GM23248 (cell line): ENCODE results near the gene TGM3. TPM values are rescaled to one million over a fixed set of nuclear protein-coding genes. Genes with fewer than 3 reads are reported as not detected.
A peak's percentile ranks its signal among the peaks of the same experiment; 100 is the strongest.

Experiments used
- DNase-seq: peaks from one replicate; pipeline ENCODE4 v3.0.0-alpha.2; 2015
- H2AFZ ChIP-seq: fragments of 200-600 bp; sonication (generic); 2 replicates; pipeline ENCODE4 v1.6.1; 2016; ENCODE audit warnings: antibody characterized with exemption
- H3F3A ChIP-seq: fragments of 200-600 bp; sonication (generic); 2 replicates; pipeline ENCODE4 v1.6.1; 2016; ENCODE audit warnings: mild to moderate bottlenecking, antibody characterized with exemption, mixed run types; ENCODE audit not compliant: insufficient read depth
- H3K27ac ChIP-seq: fragments of 200-600 bp; sonication (generic); 2 replicates; pipeline ENCODE4 v1.5.1; 2016; ENCODE audit warnings: mild to moderate bottlenecking
- H3K27me3 ChIP-seq: fragments of 200-600 bp; sonication (generic); replicated peaks from 2 replicates; pipeline ENCODE4 v1.6.1; 2016; ENCODE audit warnings: mild to moderate bottlenecking; ENCODE audit not compliant: insufficient read depth
- H3K36me3 ChIP-seq: fragments of 200-600 bp; sonication (generic); 2 replicates; pipeline ENCODE4 v1.6.1; 2016; ENCODE audit warnings: low read depth, mild to moderate bottlenecking
- H3K4me1 ChIP-seq: fragments of 200-600 bp; sonication (generic); 2 replicates; pipeline ENCODE4 v1.6.1; 2016; ENCODE audit warnings: mild to moderate bottlenecking; ENCODE audit not compliant: insufficient read depth
- H3K4me2 ChIP-seq: fragments of 200-600 bp; sonication (generic); one replicate; pipeline ENCODE4 v1.6.1; 2016; ENCODE audit warnings: mild to moderate bottlenecking; ENCODE audit not compliant: unreplicated experiment
- H3K4me3 ChIP-seq: fragments of 200-600 bp; sonication (generic); 2 replicates; pipeline ENCODE4 v1.5.1; 2016; ENCODE audit warnings: mild to moderate bottlenecking
- H3K79me2 ChIP-seq: fragments of 200-600 bp; sonication (generic); 2 replicates; pipeline ENCODE4 v1.6.1; 2016; ENCODE audit warnings: mild to moderate bottlenecking; ENCODE audit not compliant: insufficient read depth
- H3K9ac ChIP-seq: fragments of 200-600 bp; sonication (generic); 2 replicates; pipeline ENCODE4 v1.6.1; 2016; ENCODE audit warnings: mild to moderate bottlenecking
- H3K9me2 ChIP-seq: fragments of 200-600 bp; sonication (generic); 2 replicates; pipeline ENCODE4 v1.6.1; 2016; ENCODE audit warnings: mixed run types, mild to moderate bottlenecking, moderate library complexity; ENCODE audit not compliant: insufficient read depth
- H3K9me3 ChIP-seq: fragments of 200-600 bp; sonication (generic); one replicate; pipeline ENCODE4 v1.6.1; 2017; ENCODE audit warnings: low read depth
- H4K20me1 ChIP-seq: fragments of 200-600 bp; sonication (generic); 2 replicates; pipeline ENCODE4 v1.6.0; 2016; ENCODE audit not compliant: insufficient read depth
- EZH2 ChIP-seq: fragments of 200-600 bp; sonication (generic); IDR thresholded peaks from 2 replicates; pipeline ENCODE4 v1.6.1; 2018; ENCODE audit warnings: antibody characterized with exemption, mild to moderate bottlenecking; ENCODE audit not compliant: insufficient read depth, poor library complexity, severe bottlenecking
- EZH2phosphoT487 ChIP-seq: fragments of 200-600 bp; sonication (generic); IDR thresholded peaks from 2 replicates; pipeline ENCODE4 v1.6.1; 2018; ENCODE audit warnings: antibody characterized with exemption, moderate library complexity, mild to moderate bottlenecking, low read depth; ENCODE audit not compliant: insufficient read depth
- WGBS, 2 experiments: methylation state at CpG; one replicate each; pipeline ENCODE4 v1.1.6; 2015 to 2017; ENCODE audit warnings: low lambda C conversion rate in 2 of 2, low coverage in 1 of 2; ENCODE audit errors: missing lambda C conversion rate in 2 of 2; 5-methylcytosine and 5-hydroxymethylcytosine counted together
- in situ Hi-C: fragments of 300-500 bp; cut with MboI; formaldehyde crosslinking; loops from 2 replicates; pipeline ENCODE4 v1.15.0; 2020
- polyA plus RNA-seq: library from polyadenylated mRNA; unstranded; fragments of >200 nt; fragmentation: Nextera tagmentation; extraction: Ambion mirVana; gene quantifications from 2 replicates; pipeline ENCODE4 v1.2.1, GENCODE V29; 2016
- total RNA-seq: library from RNA; depleted of rRNA; stranded (reverse); fragments of >200 nt; shearing (Covaris generic); gene quantifications from 2 replicates; pipeline ENCODE4 v1.2.3, GENCODE V29; 2014

The TGM3 gene
- total and polyA plus RNA-seq, 2 experiments from 2014 or later: 0.11 to 0.25 TPM

DNA sequence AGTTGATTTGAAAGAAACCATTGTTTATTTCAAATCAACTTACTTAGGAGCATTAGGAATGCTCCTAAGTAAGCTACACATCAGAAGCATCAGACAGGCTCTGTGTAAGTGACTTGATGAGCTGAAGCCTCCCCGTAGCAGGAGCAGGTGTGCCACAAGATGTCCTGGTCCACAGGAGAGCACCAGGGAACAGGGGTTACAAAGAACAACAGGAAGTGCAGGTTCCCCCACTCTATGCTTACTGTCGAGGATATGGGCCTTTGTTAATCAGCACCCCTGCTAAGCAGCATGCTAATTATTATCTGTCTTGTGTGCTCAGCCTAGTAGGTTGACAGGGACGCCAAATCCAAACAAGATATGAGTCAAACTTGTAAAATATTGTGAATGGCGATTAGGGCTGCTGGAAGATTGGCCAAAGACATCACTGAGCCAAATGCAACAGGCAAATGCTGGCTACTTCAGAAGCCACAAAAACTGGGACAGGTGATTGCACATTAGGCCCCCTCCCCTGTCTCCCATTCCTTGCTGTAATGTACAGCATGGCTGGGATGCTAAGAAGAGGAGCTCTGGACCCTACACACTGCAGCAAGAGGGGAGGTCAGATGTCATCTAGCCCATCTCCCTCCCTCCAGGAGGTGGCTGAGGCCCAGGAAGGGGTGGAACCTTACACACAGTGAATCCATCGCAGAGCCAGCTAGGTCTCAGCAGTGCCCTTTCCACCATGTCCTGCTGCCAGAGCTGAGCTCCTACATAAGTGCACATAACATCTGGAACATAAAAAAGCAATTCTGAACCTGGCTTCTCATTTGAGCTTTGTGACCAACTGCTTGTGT is 939 bp downstream of the TGM3 start:
- WGBS, 2 experiments: 52 to 57% methylated on average over 5 of the region's 5 CpGs
- peak overlapping the region; percentile 35; the same call in 1 of the 2 replicates for H2AFZ ChIP-seq
- no peaks in the 10 kb centered on the region for H3K9me3 ChIP-seq
- in situ Hi-C loops: no loop called here
- no peak for TF ChIP-seq EZH2phosphoT487
- TF ChIP-seq EZH2: no peak
- no peaks in the 10 kb centered on the region for H4K20me1 ChIP-seq
- H3K27me3 ChIP-seq: no peaks in the 10 kb centered on the region
- no peaks in the 10 kb centered on the region for H3K79me2 ChIP-seq
- no peaks in the 10 kb centered on the region for H3F3A ChIP-seq
- H3K4me2 ChIP-seq: no peak overlapping the region
- no peaks in the 10 kb centered on the region for H3K9me2 ChIP-seq
- peaks cover 17% of the 10 kb centered on the region for H3K4me1 ChIP-seq
- H3K36me3 ChIP-seq: no peaks in the 10 kb centered on the region
- DNase-seq: no peak
- H3K27ac ChIP-seq: no peak overlapping the region
- no peak overlapping the region for H3K9ac ChIP-seq
- H3K4me3 ChIP-seq: no peak overlapping the region

DNA sequence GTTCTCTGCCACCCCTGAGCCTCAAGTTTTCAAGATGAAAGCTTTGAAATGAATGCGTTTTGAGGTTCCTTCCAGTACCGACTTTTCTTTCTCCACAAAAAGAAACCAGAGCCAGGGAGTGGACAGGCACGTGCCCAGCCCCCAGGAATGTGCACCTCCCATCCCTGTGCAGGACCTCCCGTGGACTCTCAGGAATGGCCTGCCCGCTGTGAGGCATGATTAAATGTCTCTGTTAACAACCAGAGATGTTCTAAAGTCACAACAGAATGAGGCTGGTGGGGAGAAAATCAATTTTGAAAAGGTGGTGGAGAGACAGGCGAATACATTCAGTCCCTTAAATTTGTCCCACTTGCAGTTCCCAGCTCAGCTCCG is 1.5 kb downstream of the TGM3 start:
- H3K9me2 ChIP-seq: no peaks in the 10 kb centered on the region
- H3K4me3 ChIP-seq: no peak overlapping the region
- H3F3A ChIP-seq: no peaks in the 10 kb centered on the region
- peaks cover 17% of the 10 kb centered on the region for H3K4me1 ChIP-seq
- 21 to 25% methylated on average over 7 of the region's 7 CpGs for WGBS, 2 experiments
- no peaks in the 10 kb centered on the region for H3K27me3 ChIP-seq
- no peak overlapping the region for H3K4me2 ChIP-seq
- no peak overlapping the region for H3K9ac ChIP-seq
- no peaks in the 10 kb centered on the region for H4K20me1 ChIP-seq
- DNase-seq: no peak
- H3K79me2 ChIP-seq: no peaks in the 10 kb centered on the region
- TF ChIP-seq EZH2phosphoT487: no peak
- TF ChIP-seq EZH2: no peak
- H2AFZ ChIP-seq: peak overlapping the region; percentile 35; the same call in 1 of the 2 replicates
- in situ Hi-C loops: no loop called here
- no peak overlapping the region for H3K27ac ChIP-seq
- no peaks in the 10 kb centered on the region for H3K9me3 ChIP-seq
- H3K36me3 ChIP-seq: no peaks in the 10 kb centered on the region

DNA sequence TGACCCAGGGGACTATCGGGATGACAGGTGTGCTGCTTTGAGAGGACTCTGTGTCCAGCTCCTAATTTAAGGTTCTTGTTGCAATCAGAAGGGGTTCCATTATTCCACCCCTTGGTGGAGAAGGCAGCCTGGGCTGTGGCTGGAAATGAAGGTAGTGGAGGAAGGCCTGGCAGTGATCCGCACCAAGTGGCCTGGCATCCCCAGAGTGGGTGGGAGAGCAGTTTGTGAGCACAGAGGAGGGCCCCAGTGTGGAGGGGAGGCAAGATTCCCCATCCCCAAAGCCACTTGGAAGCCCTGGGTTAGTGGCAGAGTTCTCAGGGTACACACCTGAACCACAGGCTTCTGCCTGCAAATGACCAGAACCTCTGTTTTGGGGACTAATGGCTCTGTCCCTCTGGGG is 2.3 kb downstream of the TGM3 start:
- H3F3A ChIP-seq: no peaks in the 10 kb centered on the region
- H3K4me3 ChIP-seq: no peak overlapping the region
- no peaks in the 10 kb centered on the region for H3K79me2 ChIP-seq
- peaks cover 17% of the 10 kb centered on the region for H3K4me1 ChIP-seq
- TF ChIP-seq EZH2: no peak
- no peak for TF ChIP-seq EZH2phosphoT487
- no peak for DNase-seq
- WGBS, 2 experiments: 90 to 97% methylated on average over 2 of the region's 2 CpGs
- H3K36me3 ChIP-seq: no peaks in the 10 kb centered on the region
- no peak overlapping the region for H3K27ac ChIP-seq
- no peak overlapping the region for H3K4me2 ChIP-seq
- no peaks in the 10 kb centered on the region for H4K20me1 ChIP-seq
- H3K9me3 ChIP-seq: no peaks in the 10 kb centered on the region
- H3K9me2 ChIP-seq: no peaks in the 10 kb centered on the region
- H3K9ac ChIP-seq: no peak overlapping the region
- in situ Hi-C loops: no loop called here
- no peak overlapping the region for H2AFZ ChIP-seq
- H3K27me3 ChIP-seq: no peaks in the 10 kb centered on the region

DNA sequence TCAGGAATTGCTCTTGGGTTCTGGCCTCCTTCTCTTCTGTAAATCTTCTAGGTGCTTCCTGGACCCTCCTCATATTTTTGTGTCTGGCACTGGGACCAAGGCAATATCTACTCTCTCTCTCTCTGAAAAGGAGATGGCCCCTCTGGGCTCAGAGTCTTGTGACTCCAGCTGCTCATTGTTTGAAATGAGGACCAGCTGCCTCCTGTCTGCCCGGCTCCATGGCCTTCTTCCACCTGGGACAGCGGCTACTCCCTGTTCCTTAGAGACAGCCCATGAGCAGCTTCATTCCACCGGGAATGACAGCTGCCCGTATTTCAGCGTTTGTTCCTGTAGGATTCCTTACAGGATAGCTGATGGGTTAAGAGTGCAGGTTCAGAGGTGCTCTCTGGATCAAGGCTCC is 2.9 kb downstream of the TGM3 start:
- Histone ChIP-seq H3K4me1 (peaks cover 17% of the 10 kb centered on the region), H3K9me2 (no peaks in the 10 kb centered on the region), H2AFZ (no peak overlapping the region), H3K4me3 (no peak overlapping the region), H3K9me3 (no peaks in the 10 kb centered on the region), H3K9ac (no peak overlapping the region), H3F3A (no peaks in the 10 kb centered on the region), H3K4me2 (no peak overlapping the region), H3K27ac (no peak overlapping the region), H3K36me3 (no peaks in the 10 kb centered on the region), H4K20me1 (no peaks in the 10 kb centered on the region), H3K79me2 (no peaks in the 10 kb centered on the region), H3K27me3 (no peaks in the 10 kb centered on the region)
- TF ChIP-seq EZH2: no peak
- TF ChIP-seq EZH2phosphoT487: no peak
- WGBS, 2 experiments: 75% methylated on average over 5 of the region's 5 CpGs
- no peak for DNase-seq
- in situ Hi-C loops: no loop called here

DNA sequence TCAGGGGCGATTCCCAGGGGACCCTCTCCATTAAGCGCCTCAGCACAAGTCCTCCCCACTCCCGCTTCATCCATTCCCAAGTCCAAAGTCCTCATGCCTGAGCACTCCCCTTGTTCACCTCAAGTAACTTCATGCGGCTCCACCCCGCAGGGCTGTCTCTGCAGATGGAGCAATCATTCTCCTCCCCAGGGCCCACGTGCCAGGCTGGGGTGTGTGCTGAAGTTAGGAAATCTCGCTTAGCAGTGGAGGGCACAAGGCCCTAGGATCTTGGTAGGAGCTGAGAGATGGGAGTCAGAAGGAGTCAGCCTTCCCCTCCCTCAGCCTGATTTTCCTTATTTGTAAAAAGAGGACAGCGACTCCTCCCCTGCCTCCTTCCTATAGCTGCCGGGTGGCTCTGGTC is 3.5 kb downstream of the TGM3 start:
- no peak overlapping the region for H3K27ac ChIP-seq
- H3K4me2 ChIP-seq: no peak overlapping the region
- no peaks in the 10 kb centered on the region for H3K79me2 ChIP-seq
- WGBS, 2 experiments: 43 to 45% methylated on average over 9 of the region's 9 CpGs
- no peak overlapping the region for H3K9ac ChIP-seq
- H3K4me3 ChIP-seq: no peak overlapping the region
- peak; percentile 44 for DNase-seq
- H3K36me3 ChIP-seq: no peaks in the 10 kb centered on the region
- H3K27me3 ChIP-seq: no peaks in the 10 kb centered on the region
- no peaks in the 10 kb centered on the region for H3K9me3 ChIP-seq
- H4K20me1 ChIP-seq: no peaks in the 10 kb centered on the region
- H2AFZ ChIP-seq: no peak overlapping the region
- TF ChIP-seq EZH2: no peak
- TF ChIP-seq EZH2phosphoT487: no peak
- H3K4me1 ChIP-seq: peaks cover 17% of the 10 kb centered on the region
- in situ Hi-C loops: no loop called here
- no peaks in the 10 kb centered on the region for H3F3A ChIP-seq
- no peaks in the 10 kb centered on the region for H3K9me2 ChIP-seq
